Prostate gland (tissue), 2 donors: ENCODE measurements around the gene METTL5.
"Not testable (repeated sequence)": the region's sequence is repeated elsewhere in the genome, so short reads cannot be mapped to it uniquely, and the experiment has no call there.

Source experiments
- CTCF ChIP-seq, 4 experiments: fragments of 200-600 bp in 2 of 4; fragments of 450-650 bp in 2 of 4; sonication (generic) in 2 of 4; IDR thresholded peaks; 1 replicate in 3 of 4; 2 replicates in 1 of 4; pipeline ENCODE4 v1.5.1; 2016 to 2019; ENCODE audit warnings: antibody characterized with exemption in 4 of 4, mild to moderate bottlenecking in 2 of 4, moderate library complexity in 2 of 4
- POLR2A ChIP-seq: fragments of 450-650 bp; IDR thresholded peaks from one replicate; pipeline ENCODE4 v1.6.1; 2016; ENCODE audit warnings: antibody characterized with exemption, mild to moderate bottlenecking
- POLR2AphosphoS5 ChIP-seq: sonication (generic); formaldehyde crosslinking; IDR thresholded peaks from one replicate; pipeline ENCODE4 v1.6.1; 2017; ENCODE audit warnings: antibody characterized with exemption

- not testable (repeated sequence) for TF ChIP-seq CTCF (IDR thresholded peaks at IDR 0.05); POLR2AphosphoS5; POLR2A
These were observed 4.6 kb downstream of the METTL5 start for GRCh38 chr2:169820101-169820500.
